Subcutaneous adipose tissue (tissue), 4 donors: ENCODE results near the gene ZCRB1. TPM values are rescaled to one million over a fixed set of nuclear protein-coding genes. Genes with fewer than 3 reads are reported as not detected.

ENCODE experiments used
- CTCF ChIP-seq: fragments of 450-650 bp; IDR thresholded peaks from one replicate; pipeline ENCODE4 v1.5.1; 2016; ENCODE audit warnings: low read depth, mild to moderate bottlenecking, control low read depth, antibody characterized with exemption, moderate library complexity
- total RNA-seq, 4 donors: library from RNA; depleted of rRNA; stranded (reverse); fragments of >200 nt; gene quantifications; one replicate each; pipeline ENCODE4 v1.1.0, GENCODE V29; 2016

ZCRB1 gene
- total RNA-seq, 4 donors from 2014 or later, result 30.4 to 57.2 (median 36.0) TPM

DNA sequence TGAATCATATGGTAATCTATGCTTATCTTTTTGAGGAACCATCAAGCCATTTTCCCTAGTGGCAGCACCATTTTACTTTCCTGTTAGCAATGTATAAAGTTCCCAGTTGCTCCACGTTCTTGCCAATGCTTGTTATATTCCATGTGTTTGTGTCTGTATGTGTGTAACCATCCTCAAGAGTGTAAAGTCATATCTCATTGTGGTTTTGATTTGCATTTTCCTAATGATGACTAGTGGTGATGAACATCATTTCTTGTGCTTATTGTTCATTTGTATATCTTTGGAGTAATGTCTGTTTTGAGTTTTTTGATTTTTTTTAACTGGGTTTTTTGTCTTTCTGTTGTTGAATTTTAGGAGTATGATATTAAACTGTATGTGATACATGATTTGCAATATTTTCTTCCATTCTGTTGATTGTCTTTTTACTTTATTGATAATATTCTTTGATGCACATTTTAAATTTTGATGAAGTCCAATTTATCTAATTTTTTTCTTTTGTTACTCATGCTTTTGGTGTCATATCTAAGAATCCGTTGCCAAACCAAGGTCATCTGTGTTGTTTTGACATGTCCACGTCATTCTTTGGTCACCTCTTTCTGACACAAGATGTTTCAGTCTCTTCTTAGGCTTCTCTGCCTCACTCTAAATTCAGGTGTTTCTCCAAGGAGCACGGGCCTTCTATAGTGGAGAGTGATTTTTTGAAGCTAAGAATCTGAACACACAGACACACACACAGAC, 36.2 kb upstream of the ZCRB1 start:
- no peak for TF ChIP-seq CTCF

DNA sequence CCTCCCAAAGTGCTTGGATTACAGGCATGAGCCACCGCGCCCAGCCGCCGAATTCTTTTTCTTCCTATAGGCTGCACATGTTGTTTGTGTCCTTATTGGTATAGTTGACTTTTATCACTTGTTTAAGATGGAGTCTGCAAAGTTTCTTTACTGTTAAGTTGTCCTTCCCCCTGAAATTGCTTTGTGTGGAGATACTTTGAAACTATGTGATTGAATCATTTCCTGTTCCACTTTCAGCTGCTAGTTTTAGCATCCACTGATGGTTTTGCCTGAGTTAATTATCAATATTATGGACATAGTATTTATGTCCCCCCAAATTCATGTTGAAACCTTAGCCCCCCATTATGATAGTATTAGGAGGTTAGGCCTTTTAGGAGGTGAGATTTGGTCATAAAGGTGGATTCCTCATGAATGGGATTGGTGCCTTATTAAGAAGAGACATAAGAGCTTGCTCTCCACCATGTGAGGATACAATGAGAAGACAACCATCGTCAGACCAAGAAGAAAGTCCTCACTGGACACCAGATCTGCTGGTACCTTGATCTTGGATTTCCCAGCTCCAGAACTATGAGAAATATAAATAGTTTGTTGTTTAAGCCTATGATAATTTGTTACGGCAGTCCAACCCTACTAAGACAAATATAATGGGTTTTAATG, 35.0 kb upstream of the ZCRB1 start:
- TF ChIP-seq CTCF, result no peak

DNA sequence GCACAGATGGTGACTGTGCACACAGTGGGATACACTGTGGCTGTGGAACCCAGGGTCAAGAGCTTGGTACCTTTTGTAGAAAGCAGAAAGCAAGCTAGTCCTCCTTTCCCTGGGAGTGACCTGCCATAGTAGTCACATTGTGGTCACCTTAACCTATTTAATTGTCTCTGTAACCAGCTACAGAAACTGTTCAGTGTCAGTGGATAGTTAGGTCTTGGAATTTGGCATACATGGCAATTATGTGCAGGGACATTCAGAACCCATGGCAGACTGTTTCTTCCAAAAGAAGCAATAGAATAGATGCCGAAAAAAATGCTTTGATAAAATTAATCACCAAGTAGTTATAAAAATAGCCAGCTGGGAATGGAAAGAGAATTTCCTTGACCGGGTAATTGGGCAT, 30.4 kb upstream of the ZCRB1 start:
- no peak for TF ChIP-seq CTCF

DNA sequence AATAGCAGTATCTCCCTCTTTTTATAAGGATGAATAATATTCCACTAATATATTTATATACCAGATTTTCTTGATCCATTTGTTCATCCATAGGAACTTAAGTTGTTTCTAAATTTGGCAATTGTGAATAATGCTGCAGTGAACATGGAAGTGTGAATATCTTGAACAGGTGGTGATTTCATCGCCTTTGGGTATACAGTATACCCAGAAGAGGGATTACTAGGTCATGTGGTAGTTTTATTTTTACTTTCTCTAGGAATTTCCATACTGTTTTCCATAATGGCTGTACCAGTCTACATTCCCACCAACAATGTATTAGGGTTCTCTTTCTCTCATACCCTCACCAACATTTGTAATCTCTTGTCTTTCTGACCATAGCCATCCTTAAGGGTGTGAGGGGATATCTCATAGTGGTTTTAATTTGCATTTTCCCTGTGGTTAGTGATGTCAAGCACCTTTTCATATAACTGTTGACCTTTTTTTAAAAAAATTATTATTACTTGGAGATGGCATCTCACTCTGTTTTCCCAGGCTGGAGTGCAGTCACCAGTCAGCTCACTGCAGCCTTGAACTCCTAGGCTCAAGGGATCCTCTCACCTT, 20.6 kb upstream of the ZCRB1 start:
- TF ChIP-seq CTCF, result no peak

- no peak for TF ChIP-seq CTCF
Measured at GRCh38 chr12:42343721-42344120, 17.8 kb upstream of the ZCRB1 start.

DNA sequence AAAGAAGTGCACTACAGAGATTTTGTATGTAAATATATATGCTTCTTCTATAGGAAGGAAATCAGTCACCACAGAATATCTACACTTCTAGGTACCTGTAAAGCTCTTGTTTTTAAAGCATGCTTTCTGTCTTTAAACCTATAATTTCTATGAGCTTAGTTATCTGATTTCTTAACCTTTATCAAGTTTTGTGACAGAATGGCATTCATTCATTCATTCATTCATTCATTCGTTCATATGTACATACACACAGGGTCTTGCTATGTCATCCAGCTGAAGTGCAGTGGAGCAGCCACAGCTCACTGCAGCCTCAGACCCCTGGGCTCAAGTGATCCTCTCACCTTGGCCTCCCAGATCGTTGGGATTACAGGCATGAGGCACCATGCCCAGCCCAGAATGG, 16.1 kb upstream of the ZCRB1 start:
- no peak for TF ChIP-seq CTCF

GRCh38 chr12:42338280-42338679, 12.4 kb upstream of the ZCRB1 start:
- TF ChIP-seq CTCF, result no peak
